22Rv1 (cell line): ENCODE results near the gene PCTP.

Experiments
- ZFX ChIP-seq: fragments of 450-650 bp; IDR thresholded peaks from 2 replicates; pipeline ENCODE4 v1.6.1; 2017; ENCODE audit warnings: antibody characterized with exemption, borderline replicate concordance
- TF ChIP-seq, protein P1 (sequence below): fragments of 450-650 bp; IDR thresholded peaks from 2 replicates; pipeline ENCODE4 v1.5.1; 2017; ENCODE audit warnings: mild to moderate bottlenecking

DNA sequence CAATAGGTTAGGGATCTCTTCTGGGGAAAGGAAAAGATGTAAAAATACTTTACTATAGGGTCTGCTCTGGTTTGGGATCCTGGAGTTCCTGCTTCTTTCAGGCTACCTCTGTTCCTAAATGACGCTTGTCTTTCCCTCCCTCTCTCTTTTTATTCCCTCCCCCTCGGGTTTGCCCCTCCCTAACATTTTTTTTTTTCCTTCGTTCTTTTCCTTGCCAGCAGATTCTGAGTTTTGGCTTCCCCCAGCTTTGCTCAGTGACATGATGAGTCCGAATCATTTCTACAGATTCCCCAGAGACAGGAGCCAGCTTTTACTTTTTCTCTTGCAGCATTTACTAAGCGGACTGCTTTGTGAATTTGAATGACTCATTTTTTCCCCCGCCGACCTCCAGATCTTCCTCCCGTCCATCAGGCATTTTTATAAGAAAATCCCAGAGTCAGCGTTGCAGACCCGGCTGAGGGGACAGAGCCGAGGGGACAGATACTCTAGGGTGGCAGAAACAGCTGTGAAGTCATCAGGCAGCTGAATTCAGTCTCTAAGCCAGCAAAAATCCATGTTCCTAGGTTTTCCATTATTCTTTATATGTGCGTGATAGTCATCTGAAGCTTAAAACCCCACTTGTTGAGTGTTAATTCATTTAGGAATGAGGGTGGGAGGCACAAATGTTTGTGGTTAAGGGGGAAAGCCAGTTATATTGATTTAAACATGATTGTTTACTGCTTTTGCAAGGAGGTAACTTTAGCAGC lies 27.9 kb upstream of the PCTP start, which contains the start of gene TMEM100:
- TF ChIP-seq, protein P1, sequence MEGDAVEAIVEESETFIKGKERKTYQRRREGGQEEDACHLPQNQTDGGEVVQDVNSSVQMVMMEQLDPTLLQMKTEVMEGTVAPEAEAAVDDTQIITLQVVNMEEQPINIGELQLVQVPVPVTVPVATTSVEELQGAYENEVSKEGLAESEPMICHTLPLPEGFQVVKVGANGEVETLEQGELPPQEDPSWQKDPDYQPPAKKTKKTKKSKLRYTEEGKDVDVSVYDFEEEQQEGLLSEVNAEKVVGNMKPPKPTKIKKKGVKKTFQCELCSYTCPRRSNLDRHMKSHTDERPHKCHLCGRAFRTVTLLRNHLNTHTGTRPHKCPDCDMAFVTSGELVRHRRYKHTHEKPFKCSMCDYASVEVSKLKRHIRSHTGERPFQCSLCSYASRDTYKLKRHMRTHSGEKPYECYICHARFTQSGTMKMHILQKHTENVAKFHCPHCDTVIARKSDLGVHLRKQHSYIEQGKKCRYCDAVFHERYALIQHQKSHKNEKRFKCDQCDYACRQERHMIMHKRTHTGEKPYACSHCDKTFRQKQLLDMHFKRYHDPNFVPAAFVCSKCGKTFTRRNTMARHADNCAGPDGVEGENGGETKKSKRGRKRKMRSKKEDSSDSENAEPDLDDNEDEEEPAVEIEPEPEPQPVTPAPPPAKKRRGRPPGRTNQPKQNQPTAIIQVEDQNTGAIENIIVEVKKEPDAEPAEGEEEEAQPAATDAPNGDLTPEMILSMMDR, result no peak
- TF ChIP-seq ZFX, result no peak
